ENCODE measurements around the gene SYT17.

- TF ChIP-seq CTCF (IDR thresholded peaks at IDR 0.05) (no peak), POLR2A (IDR thresholded peaks at IDR 0.05) (no peak)
Measured at GRCh38 chr16:19228575-19228974, 60.5 kb downstream of the SYT17 start.

All from testis (tissue), 2 donors.